Neural cell (in vitro differentiated cells): ENCODE data around the gene PADI6. TPM values are rescaled to one million over a fixed set of nuclear protein-coding genes. Genes with fewer than 3 reads are reported as not detected.

ENCODE experiments used
- H2AFZ ChIP-seq: fragments of 200-600, 300-800 bp; sonication (generic), shearing (Covaris generic); 2 replicates; pipeline ENCODE4 v1.6.0; 2014; ENCODE audit warnings: low read depth, mild to moderate bottlenecking, antibody characterized with exemption, low read length, moderate library complexity
- H3F3A ChIP-seq: fragments of 200-600 bp; shearing (Covaris generic); 2 replicates; pipeline ENCODE4 v1.6.1; 2016; ENCODE audit warnings: mild to moderate bottlenecking, moderate library complexity, mixed read lengths, antibody characterized with exemption, low read length; ENCODE audit not compliant: insufficient read depth, poor library complexity, severe bottlenecking
- H3K27ac ChIP-seq: fragments of 200-600, 300-800 bp; sonication (generic), shearing (Covaris generic); 2 replicates; pipeline ENCODE4 v1.5.1; 2014; ENCODE audit warnings: mild to moderate bottlenecking, low read length, moderate library complexity
- H3K27me3 ChIP-seq: fragments of 300-800, 200-600 bp; sonication (generic), shearing (Covaris generic); 2 replicates; pipeline ENCODE4 v1.6.0; 2014; ENCODE audit warnings: mild to moderate bottlenecking, low read depth, low read length, moderate library complexity; ENCODE audit not compliant: insufficient read depth
- H3K36me3 ChIP-seq: fragments of 300-800, 200-600 bp; sonication (generic), shearing (Covaris generic); 2 replicates; pipeline ENCODE4 v1.5.1; 2014; ENCODE audit warnings: mild to moderate bottlenecking, antibody characterized with exemption, low read length, moderate library complexity; ENCODE audit not compliant: insufficient read depth
- H3K4me2 ChIP-seq: fragments of 300-800, 200-600 bp; sonication (generic), shearing (Covaris generic); 2 replicates; pipeline ENCODE4 v1.6.0; 2014; ENCODE audit warnings: mild to moderate bottlenecking, low read length
- H3K4me3 ChIP-seq: fragments of 300-800, 200-600 bp; sonication (generic), shearing (Covaris generic); 2 replicates; pipeline ENCODE4 v1.5.1; 2014; ENCODE audit warnings: mild to moderate bottlenecking, low read length, moderate library complexity
- H3K79me2 ChIP-seq: fragments of 200-600 bp; shearing (Covaris generic); replicated peaks from 2 replicates; pipeline ENCODE4 v1.6.0; 2014; ENCODE audit warnings: mild to moderate bottlenecking, low read length, moderate library complexity; ENCODE audit not compliant: insufficient read depth
- H3K9ac ChIP-seq: fragments of 300-800, 200-600 bp; sonication (generic), shearing (Covaris generic); 2 replicates; pipeline ENCODE4 v1.6.1; 2016; ENCODE audit warnings: mild to moderate bottlenecking, low read length, mixed read lengths
- H3K9me2 ChIP-seq: fragments of 200-600 bp; shearing (Covaris generic); 2 replicates; pipeline ENCODE4 v1.6.1; 2016; ENCODE audit warnings: mild to moderate bottlenecking, low read length, mixed read lengths; ENCODE audit not compliant: insufficient read depth
- H3K9me3 ChIP-seq: fragments of 200-600, 300-800 bp; sonication (generic), shearing (Covaris generic); 2 replicates; pipeline ENCODE4 v1.6.1; 2016; ENCODE audit warnings: mild to moderate bottlenecking, mixed run types, low read length, moderate library complexity, mixed read lengths
- H4K20me1 ChIP-seq: fragments of 200-600 bp; shearing (Covaris generic); 2 replicates; pipeline ENCODE4 v1.6.1; 2016; ENCODE audit warnings: mild to moderate bottlenecking, mixed run types; ENCODE audit not compliant: insufficient read depth
- CTCF ChIP-seq: fragments of 450-650 bp; IDR thresholded peaks from 2 replicates; pipeline ENCODE4 v1.5.1; 2014; ENCODE audit warnings: antibody characterized with exemption, mild to moderate bottlenecking, moderate library complexity; ENCODE audit not compliant: poor library complexity, severe bottlenecking
- EP300 ChIP-seq: fragments of 450-650 bp; conservative IDR thresholded peaks from 2 replicates; pipeline ENCODE4 v1.6.1; 2014; ENCODE audit warnings: antibody characterized with exemption, mild to moderate bottlenecking, moderate library complexity; ENCODE audit not compliant: poor library complexity, severe bottlenecking
- EZH2 ChIP-seq: fragments of 200-600, 300-800 bp; shearing (Covaris generic), sonication (generic); IDR thresholded peaks from 2 replicates; pipeline ENCODE4 v1.6.1; 2014; ENCODE audit warnings: antibody characterized with exemption, low read length, borderline replicate concordance, mild to moderate bottlenecking; ENCODE audit not compliant: insufficient read depth, poor library complexity, severe bottlenecking
- MXI1 ChIP-seq: fragments of 450-650 bp; conservative IDR thresholded peaks from 2 replicates; pipeline ENCODE4 v1.6.1; 2014; ENCODE audit warnings: antibody characterized with exemption, mild to moderate bottlenecking; ENCODE audit not compliant: poor library complexity, severe bottlenecking
- POLR2AphosphoS5 ChIP-seq: IDR thresholded peaks from 2 replicates; pipeline ENCODE4 v1.6.1; 2012
- RAD21 ChIP-seq: fragments of 450-650 bp; conservative IDR thresholded peaks from 2 replicates; pipeline ENCODE4 v1.6.1; 2014; ENCODE audit warnings: antibody characterized with exemption, mild to moderate bottlenecking, moderate library complexity
- REST ChIP-seq: IDR thresholded peaks from 2 replicates; pipeline ENCODE4 v1.6.1; 2012; ENCODE audit warnings: borderline replicate concordance
- SMC3 ChIP-seq: fragments of 450-650 bp; conservative IDR thresholded peaks from 2 replicates; pipeline ENCODE4 v1.6.1; 2014; ENCODE audit warnings: antibody characterized with exemption, mild to moderate bottlenecking, moderate library complexity; ENCODE audit not compliant: poor library complexity
- TAF1 ChIP-seq: IDR thresholded peaks from 2 replicates; pipeline ENCODE4 v1.6.1; 2012; ENCODE audit warnings: low read depth
- polyA plus RNA-seq: library from polyadenylated mRNA; depleted of rRNA; stranded (reverse); fragments of >200 nt; gene quantifications from 2 replicates; pipeline ENCODE4 v1.2.3, GENCODE V29; 2014

The PADI6 gene
- polyA plus RNA-seq, 1 donor from 2014 or later: not detected

GRCh38 chr1:17370618-17371017 is 1.4 kb upstream of the PADI6 start:
- no peak overlapping the region for H3K4me2 ChIP-seq
- no peak overlapping the region for H2AFZ ChIP-seq
- TF ChIP-seq REST (no peak), TAF1 (no peak), CTCF (no peak), POLR2AphosphoS5 (no peak), RAD21 (no peak), EP300 (no peak), SMC3 (no peak), MXI1 (no peak), EZH2 (no peak)
- no peaks in the 10 kb centered on the region for H3K79me2 ChIP-seq
- no peak overlapping the region for H3K9ac ChIP-seq
- no peaks in the 10 kb centered on the region for H3F3A ChIP-seq
- no peaks in the 10 kb centered on the region for H3K27me3 ChIP-seq
- no peaks in the 10 kb centered on the region for H4K20me1 ChIP-seq
- no peaks in the 10 kb centered on the region for H3K9me2 ChIP-seq
- H3K9me3 ChIP-seq: no peaks in the 10 kb centered on the region
- no peak overlapping the region for H3K27ac ChIP-seq
- no peaks in the 10 kb centered on the region for H3K36me3 ChIP-seq
- no peak overlapping the region for H3K4me3 ChIP-seq

- Histone ChIP-seq H3K9ac (no peak overlapping the region), H3K27me3 (no peaks in the 10 kb centered on the region), H3K36me3 (no peaks in the 10 kb centered on the region), H3K79me2 (no peaks in the 10 kb centered on the region), H3K9me2 (no peaks in the 10 kb centered on the region), H3K4me2 (no peak overlapping the region), H3F3A (no peaks in the 10 kb centered on the region), H3K27ac (no peak overlapping the region), H2AFZ (no peak overlapping the region), H4K20me1 (no peaks in the 10 kb centered on the region), H3K9me3 (no peaks in the 10 kb centered on the region), H3K4me3 (no peak overlapping the region)
- no peak for TF ChIP-seq EZH2
- no peak for TF ChIP-seq REST
- no peak for TF ChIP-seq CTCF
- TF ChIP-seq RAD21: no peak
- TF ChIP-seq POLR2AphosphoS5: no peak
- no peak for TF ChIP-seq EP300
- no peak for TF ChIP-seq TAF1
- no peak for TF ChIP-seq MXI1
- TF ChIP-seq SMC3: no peak
Measured at GRCh38 chr1:17372955-17373354, 959 bp downstream of the PADI6 start.
